ENCODE data around the gene FCN3. TPM values are rescaled to one million over a fixed set of nuclear protein-coding genes. Genes with fewer than 3 reads are reported as not detected.

FCN3 gene
- total RNA-seq, 1 experiment from 2014 or later = 0.22 TPM

DNA sequence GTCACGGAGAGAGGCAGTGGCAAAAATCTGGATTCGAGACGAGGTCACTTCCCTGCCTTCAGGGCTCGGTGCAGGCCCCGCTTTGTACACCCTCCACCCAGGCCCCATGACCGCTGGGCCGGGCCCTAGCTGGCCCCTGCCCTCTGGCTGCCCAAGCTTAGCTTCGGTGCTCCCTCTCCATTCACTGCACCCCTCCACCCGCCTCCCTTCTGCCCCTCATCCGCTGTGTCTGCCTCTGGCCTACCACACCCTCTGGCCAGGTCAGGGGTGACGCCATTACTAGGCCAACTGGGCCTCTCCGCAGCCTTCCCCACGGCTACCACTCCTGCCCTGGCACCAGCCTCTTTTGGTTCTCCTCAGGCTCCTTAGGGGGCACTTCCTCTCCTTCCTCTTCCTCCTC is 9.0 kb upstream of the FCN3 start:
- Histone ChIP-seq H2AK5ac (ENCODE audit: insufficient read length, low read length) (no peak overlapping the region), H4K8ac (replicated peaks; ENCODE audit: insufficient read length, low read depth, low read length) (no peak overlapping the region), H3K23ac (ENCODE audit: insufficient read length, low read depth, low read length) (no peak overlapping the region), H2BK12ac (ENCODE audit: insufficient read length, low read depth, low read length) (no peak overlapping the region), H3K4me1 (ENCODE audit: insufficient read depth, low read length) (no peaks in the 10 kb centered on the region), H3K9ac (ENCODE audit: extremely low read depth, insufficient read length, low read length) (no peak overlapping the region), H4K5ac (ENCODE audit: insufficient read length, low read depth, low read length) (no peak overlapping the region), H3K9me3 (ENCODE audit: control insufficient read depth, low read depth, low read length) (no peaks in the 10 kb centered on the region), H3T11ph (ENCODE audit: low read length) (no peak overlapping the region), H3K27me3 (ENCODE audit: insufficient read depth, low read length) (no peaks in the 10 kb centered on the region), H3K27ac (ENCODE audit: insufficient read length, low read depth, low read length) (no peak overlapping the region), H4K20me1 (ENCODE audit: control insufficient read depth, insufficient read depth, insufficient read length) (no peaks in the 10 kb centered on the region), H2AFZ (ENCODE audit: low read length) (no peak overlapping the region), H2BK15ac (ENCODE audit: low read depth, low read length) (no peak overlapping the region), H3K18ac (ENCODE audit: insufficient read length, low read depth, low read length) (no peak overlapping the region), H4K91ac (ENCODE audit: insufficient read length, low read depth, low read length) (no peak overlapping the region), H2BK20ac (ENCODE audit: low read depth, low read length, poor library complexity, severe bottlenecking) (no peak overlapping the region), H3K79me1 (ENCODE audit: insufficient read depth, low read depth, low read length, poor library complexity, severe bottlenecking) (no peaks in the 10 kb centered on the region), H2BK120ac (ENCODE audit: low read depth, low read length, poor library complexity, severe bottlenecking) (no peak overlapping the region), H3K23me2 (ENCODE audit: insufficient read length, low read depth, low read length, poor library complexity, severe bottlenecking) (peaks cover 6% of the 10 kb centered on the region), H2BK5ac (ENCODE audit: insufficient read length, low read length) (no peak overlapping the region), H3K14ac (ENCODE audit: insufficient read depth, low read length) (no peak overlapping the region; the same call in 1 of the 2 replicates), H3K4me2 (ENCODE audit: insufficient read depth, insufficient read length, low read length) (peak overlapping the region; percentile 57), H3K56ac (ENCODE audit: insufficient read length, low read depth, low read length) (no peak overlapping the region), H3K4ac (ENCODE audit: low read depth, low read length) (no peak overlapping the region), H3K79me2 (ENCODE audit: insufficient read depth, low read length) (no peaks in the 10 kb centered on the region)
- Mint-ChIP-seq H3K36me3 (ENCODE audit: insufficient read depth in 1 of 3, low read depth in 3 of 3) (no peaks in the 10 kb centered on the region; a peak in 1 of 7 replicates), H3K4me1 (peaks cover 8 to 12% of the 10 kb centered on the region in 2 experiments), H3K27ac (no peak overlapping the region; a peak in 1 of 7 replicates), H3K27me3 (ENCODE audit: low read depth) (peaks cover 27% of the 10 kb centered on the region), H3K4me3 (peak overlapping the region in 1 of 2 experiments; percentile 64; a peak in 2 of 5 replicates), H3K9me3 (no peaks in the 10 kb centered on the region; a peak in 2 of 5 replicates)
- WGBS (ENCODE audit: extremely low coverage, insufficient read length, low lambda C conversion rate) = no CpG with 5 or more reads among the region's 13 CpGs
- DNase-seq = no peak
- TF ChIP-seq, protein P1, sequence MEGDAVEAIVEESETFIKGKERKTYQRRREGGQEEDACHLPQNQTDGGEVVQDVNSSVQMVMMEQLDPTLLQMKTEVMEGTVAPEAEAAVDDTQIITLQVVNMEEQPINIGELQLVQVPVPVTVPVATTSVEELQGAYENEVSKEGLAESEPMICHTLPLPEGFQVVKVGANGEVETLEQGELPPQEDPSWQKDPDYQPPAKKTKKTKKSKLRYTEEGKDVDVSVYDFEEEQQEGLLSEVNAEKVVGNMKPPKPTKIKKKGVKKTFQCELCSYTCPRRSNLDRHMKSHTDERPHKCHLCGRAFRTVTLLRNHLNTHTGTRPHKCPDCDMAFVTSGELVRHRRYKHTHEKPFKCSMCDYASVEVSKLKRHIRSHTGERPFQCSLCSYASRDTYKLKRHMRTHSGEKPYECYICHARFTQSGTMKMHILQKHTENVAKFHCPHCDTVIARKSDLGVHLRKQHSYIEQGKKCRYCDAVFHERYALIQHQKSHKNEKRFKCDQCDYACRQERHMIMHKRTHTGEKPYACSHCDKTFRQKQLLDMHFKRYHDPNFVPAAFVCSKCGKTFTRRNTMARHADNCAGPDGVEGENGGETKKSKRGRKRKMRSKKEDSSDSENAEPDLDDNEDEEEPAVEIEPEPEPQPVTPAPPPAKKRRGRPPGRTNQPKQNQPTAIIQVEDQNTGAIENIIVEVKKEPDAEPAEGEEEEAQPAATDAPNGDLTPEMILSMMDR (conservative IDR thresholded peaks at IDR 0.05) = no peak

All from H9 (cell line).